NOMO-1 treated with dmso at 0.1 percent for 144 hours (cell line): ENCODE results near the gene PTPRD.

Experiments used
- DNase-seq: peaks from one replicate; lab custom pipeline; 2025; ENCODE audit not compliant: unreplicated experiment; lab: John Stamatoyannopoulos, UW

PTPRD gene

GRCh38 chr9:8430945-8431344 lies 2181.9 kb downstream of the PTPRD start:
- DNase-seq: no peak

DNA sequence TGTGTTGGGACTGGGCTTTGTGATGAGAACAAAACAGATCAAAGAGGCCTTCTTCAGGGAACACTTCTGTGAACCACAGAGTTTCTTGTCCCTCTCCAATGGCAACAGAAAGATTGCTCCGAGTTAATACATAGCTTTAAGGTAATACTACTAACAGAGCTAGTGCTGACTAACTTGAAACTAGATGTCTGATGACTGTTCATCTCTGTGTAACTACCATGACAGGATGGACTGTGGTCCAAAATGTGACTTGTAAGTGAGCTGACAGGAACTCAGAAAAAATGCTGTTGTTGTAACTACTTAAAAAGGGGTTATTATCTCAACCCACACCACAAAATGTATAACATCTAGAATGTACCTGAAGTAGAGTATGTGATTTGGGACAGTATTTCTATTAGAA lies 2183.0 kb downstream of the PTPRD start:
- no peak for DNase-seq

DNA sequence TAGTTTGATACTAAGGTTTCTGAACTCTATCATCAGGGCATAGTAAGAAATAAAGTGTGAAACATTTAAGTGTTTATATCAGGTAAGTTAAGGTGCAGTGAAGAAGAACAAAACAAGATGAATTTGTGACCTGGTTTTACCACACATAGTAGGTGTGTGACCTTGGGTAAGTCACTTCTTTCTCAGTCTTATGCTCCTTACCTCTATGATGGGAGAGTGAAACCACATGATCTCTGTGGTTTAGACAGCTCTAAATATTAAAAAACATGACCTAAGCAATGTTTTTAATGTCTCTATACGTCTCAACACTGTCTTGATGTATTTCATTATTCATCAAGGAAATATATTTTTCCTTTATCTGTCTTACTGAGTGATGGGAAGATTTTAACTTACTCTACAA lies 2183.6 kb downstream of the PTPRD start:
- DNase-seq: no peak

GRCh38 chr9:8428389-8428788 lies 2184.4 kb downstream of the PTPRD start:
- DNase-seq: no peak

DNA sequence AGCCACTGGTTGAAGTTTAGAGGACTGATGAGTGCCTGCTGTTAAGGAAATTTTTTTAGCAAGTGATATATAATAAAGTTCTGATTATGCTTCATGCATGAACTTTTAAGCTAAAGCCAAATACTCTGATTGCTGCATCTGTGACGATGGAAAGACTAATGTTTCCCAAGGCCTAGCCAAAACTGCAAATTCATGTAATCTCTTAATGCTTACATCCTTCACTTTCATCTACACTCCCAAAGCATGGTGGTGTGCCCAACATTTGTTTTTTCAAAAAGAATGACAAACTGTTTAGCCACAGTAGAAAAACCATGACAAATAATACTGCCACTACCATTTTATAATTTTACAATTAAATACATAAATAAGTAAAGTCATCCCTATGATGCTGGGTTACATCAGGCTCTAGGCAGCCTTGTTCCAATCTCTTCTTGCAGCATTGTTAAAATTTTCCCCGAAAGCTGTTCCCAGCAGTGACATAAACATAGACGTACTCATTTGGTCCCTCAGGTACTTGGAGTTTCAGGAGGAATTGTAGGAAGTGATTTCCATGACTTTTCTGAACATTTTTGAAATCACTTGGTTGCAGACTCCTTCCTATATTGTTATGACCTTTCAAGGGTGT lies 2187.9 kb downstream of the PTPRD start:
- DNase-seq: no peak

DNA sequence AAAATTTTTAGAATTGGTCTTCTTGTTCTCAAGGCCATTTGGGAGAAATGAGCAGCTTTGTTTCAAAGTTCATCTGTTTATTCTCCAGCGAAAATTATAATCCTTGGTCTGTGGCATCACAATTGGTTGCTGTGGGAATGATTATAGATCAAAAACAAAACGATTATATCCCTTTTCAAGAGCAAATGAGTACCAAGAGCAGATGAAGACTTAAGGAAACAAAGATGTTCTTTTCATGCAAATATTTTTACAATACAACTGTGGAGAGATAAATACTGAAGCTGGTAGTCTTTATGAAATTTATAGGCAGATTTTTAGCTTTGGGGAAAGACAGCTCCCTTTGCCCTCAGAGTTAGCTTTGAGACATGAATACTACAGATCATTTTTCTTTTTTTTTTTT lies 2192.4 kb downstream of the PTPRD start:
- no peak for DNase-seq

DNA sequence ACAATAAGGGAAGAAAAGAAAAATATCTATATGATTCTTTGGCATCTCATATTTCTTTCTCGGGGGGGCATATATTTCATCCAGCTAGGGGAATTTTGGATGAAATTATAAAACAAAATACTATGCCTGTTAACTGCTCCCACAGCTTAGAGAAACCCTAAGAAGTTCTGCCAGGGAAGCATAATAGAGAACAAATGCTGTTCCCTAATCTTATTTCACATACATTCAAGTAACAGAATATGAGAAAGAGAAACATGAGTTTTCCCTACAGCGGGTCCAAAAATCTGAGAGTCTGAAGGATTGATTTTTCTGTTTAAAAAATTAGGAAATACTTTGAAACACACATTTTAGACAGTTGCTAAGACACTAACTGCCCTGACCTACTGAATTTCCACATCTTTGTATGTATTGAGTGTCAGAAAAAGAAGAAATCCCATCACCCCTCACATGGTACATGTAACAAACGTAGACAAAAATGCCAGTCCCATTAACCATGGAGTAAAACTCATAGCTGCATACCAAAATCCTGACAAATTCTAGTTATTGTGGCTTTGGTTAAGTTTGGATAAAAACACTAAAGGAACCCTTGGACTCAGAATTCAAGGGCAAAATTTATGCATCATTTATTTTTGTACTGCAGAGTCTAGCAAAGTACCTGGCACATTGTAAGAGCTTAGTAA lies 2193.1 kb downstream of the PTPRD start:
- no peak for DNase-seq

GRCh38 chr9:8417341-8417740 lies 2195.5 kb downstream of the PTPRD start:
- no peak for DNase-seq

GRCh38 chr9:8412327-8412726 lies 2200.5 kb downstream of the PTPRD start:
- DNase-seq: no peak

DNA sequence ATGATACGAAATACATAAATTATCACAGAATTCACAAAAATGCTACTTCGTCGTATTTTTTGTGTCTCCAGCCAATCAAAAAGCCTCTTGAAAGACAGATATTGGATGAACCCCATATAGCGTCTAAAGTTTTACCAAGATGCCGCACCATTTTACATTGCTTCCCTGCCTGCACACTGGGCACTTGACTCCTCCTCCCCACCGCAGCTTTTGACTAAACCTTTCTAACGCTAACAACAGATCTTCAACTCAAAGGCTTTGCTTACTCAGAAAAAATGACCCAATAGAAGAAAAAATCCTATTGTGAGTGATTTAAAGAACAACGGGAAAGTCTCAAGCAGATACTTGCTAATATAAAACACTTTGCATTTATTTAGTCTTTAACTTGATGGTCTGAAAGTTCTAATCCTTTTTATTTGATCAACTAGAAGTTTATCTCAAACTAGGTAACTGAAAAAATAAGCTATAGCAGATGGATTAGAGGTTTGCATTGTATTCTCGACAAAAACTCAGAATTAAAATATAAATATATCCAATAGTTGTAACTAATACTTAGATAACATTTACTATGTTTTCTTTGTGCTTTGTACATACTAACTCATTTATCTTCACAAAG lies 2204.1 kb downstream of the PTPRD start:
- DNase-seq: no peak

- DNase-seq: no peak
These were observed 2210.7 kb downstream of the PTPRD start for GRCh38 chr9:8401961-8402705.

- no peak for DNase-seq
These were observed 2212.4 kb downstream of the PTPRD start for GRCh38 chr9:8400378-8400777.

- no peak for DNase-seq
These were observed 2217.8 kb downstream of the PTPRD start for GRCh38 chr9:8395022-8395421.

DNA sequence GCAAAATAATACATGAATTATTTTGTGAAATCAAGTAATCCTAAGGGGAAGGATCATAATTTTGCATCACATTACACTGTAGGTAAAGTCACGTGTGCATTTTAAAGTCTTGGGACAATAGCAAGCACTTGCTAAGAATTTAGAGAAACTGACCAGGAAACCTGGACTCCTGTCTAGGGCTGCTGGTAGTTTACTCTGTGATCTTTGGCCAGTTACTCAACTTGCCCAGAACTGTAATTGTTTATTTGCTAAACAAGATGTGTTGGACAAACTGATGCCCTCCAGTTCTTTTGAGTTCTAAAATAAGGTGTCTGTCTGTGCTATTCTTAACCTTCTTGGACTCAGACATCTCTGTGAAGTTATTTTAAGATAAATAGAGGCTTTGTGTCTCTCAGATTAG lies 2218.5 kb downstream of the PTPRD start:
- no peak for DNase-seq

DNA sequence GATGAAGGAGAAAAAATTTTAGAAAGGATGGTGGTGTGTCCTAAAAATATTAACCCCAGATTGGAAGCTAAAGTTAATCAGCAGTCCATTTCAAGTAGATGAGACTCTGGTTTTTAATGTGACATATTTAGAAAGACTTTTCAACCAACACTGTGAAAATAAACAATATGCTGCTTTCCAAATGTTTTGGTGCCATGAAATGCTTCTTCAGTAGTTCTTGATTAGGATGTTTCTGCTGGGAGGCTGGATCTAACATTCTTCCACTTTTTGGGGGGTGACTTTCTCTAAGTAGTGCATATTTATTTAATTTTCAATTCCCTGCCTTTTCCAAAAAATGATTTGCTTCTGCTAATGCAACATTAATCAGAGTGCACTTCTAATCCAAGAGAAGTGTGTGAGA lies 2219.9 kb downstream of the PTPRD start:
- DNase-seq: no peak

GRCh38 chr9:8391566-8391965 lies 2221.2 kb downstream of the PTPRD start:
- no peak for DNase-seq

DNA sequence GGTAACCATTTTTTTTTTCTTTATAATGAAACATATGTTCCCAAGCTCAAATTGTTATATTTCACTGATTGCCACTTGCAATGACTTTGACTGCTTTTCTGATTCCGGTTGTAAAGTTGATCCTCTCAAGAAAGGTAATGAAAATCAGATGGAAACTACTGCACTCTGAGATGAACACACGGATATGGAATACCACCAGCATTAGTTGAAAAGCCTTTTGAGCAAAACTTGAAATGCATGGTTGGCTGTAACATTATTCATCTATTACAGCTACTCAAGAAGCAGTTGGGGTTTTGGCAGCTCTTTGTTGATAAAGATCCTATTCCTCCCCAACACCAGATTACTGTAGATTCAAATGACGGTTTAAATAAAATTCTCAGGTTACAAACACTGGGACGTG lies 2221.7 kb downstream of the PTPRD start:
- no peak for DNase-seq

- DNase-seq: no peak
These were observed 2222.2 kb downstream of the PTPRD start for GRCh38 chr9:8390571-8390970.

GRCh38 chr9:8389531-8389930 lies 2223.3 kb downstream of the PTPRD start:
- DNase-seq: no peak

- no peak for DNase-seq
These were observed 2224.7 kb downstream of the PTPRD start for GRCh38 chr9:8388132-8388531.

DNA sequence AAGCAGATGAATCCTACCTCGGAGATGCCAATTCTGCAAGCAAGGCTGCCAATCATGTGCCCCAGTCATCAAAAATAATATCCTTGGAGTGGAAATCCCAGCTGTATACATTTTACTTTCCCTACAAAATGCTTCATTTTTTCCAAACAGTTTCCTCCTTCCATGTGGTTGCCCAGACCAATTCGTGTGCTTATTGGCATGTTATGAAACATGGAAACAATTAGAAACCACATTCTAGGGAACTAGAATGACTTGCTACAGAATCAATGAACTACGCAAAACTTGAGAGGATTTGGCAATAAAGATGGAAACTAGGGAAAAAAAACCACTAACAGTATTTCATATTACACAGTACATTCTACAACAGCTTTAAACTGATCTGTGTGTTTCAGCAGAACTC lies 2228.7 kb downstream of the PTPRD start:
- DNase-seq: no peak
